Activated T-helper 17 cell treated with anti-CD3 and anti-CD28 coated beads, Interleukin-2, amount 50 U/mL, for 72 hours (primary cell): ENCODE data around the gene OTOG. TPM values are rescaled to one million over a fixed set of nuclear protein-coding genes. Genes with fewer than 3 reads are reported as not detected.

ENCODE experiments used
- ATAC-seq: fragments of 150-1000 bp; cut with Tn5 transposase; replicated peaks from 2 replicates; pipeline ENCODE4 v1.10.0; 2021; ENCODE audit warnings: mild to moderate bottlenecking, moderate library complexity
- H3K27ac Mint-ChIP-seq: one replicate; pipeline ENCODE4 v1.8.0; 2022; ENCODE audit warnings: mixed read lengths
- H3K27me3 Mint-ChIP-seq: one replicate; pipeline ENCODE4 v1.8.0; 2022; ENCODE audit warnings: mixed read lengths
- H3K36me3 Mint-ChIP-seq: one replicate; pipeline ENCODE4 v1.8.0; 2022; ENCODE audit warnings: low read depth, mild to moderate bottlenecking, mixed read lengths
- H3K4me1 Mint-ChIP-seq: one replicate; pipeline ENCODE4 v1.8.0; 2022; ENCODE audit warnings: mixed read lengths
- H3K4me3 Mint-ChIP-seq: one replicate; pipeline ENCODE4 v1.8.0; 2022; ENCODE audit warnings: mild to moderate bottlenecking, mixed read lengths
- H3K9me3 Mint-ChIP-seq: one replicate; pipeline ENCODE4 v1.8.0; 2022; ENCODE audit warnings: mixed read lengths
- total RNA-seq, 2 donors: library from RNA; stranded (reverse); gene quantifications; one replicate each; pipeline ENCODE4 v1.2.3, GENCODE V29; 2022

OTOG gene
- total RNA-seq, 2 donors from 2014 or later, result not detected

- Mint-ChIP-seq H3K27ac (no peak overlapping the region), H3K36me3 (no peaks in the 10 kb centered on the region), H3K9me3 (no peaks in the 10 kb centered on the region), H3K4me3 (no peak overlapping the region), H3K27me3 (peaks cover 20% of the 10 kb centered on the region), H3K4me1 (no peaks in the 10 kb centered on the region)
- no peak for ATAC-seq
These were observed 141.0 kb downstream of the OTOG start for GRCh38 chr11:17687946-17688670.

GRCh38 chr11:17691550-17691949 is 144.5 kb downstream of the OTOG start:
- no peak for ATAC-seq
- peaks cover 43% of the 10 kb centered on the region for H3K27me3 Mint-ChIP-seq
- H3K36me3 Mint-ChIP-seq, result no peaks in the 10 kb centered on the region
- H3K4me3 Mint-ChIP-seq, result no peak overlapping the region
- H3K4me1 Mint-ChIP-seq, result no peaks in the 10 kb centered on the region
- H3K27ac Mint-ChIP-seq, result no peak overlapping the region
- no peaks in the 10 kb centered on the region for H3K9me3 Mint-ChIP-seq

GRCh38 chr11:17691976-17692375 is 144.9 kb downstream of the OTOG start:
- no peak for ATAC-seq
- no peak overlapping the region for H3K27ac Mint-ChIP-seq
- peaks cover 44% of the 10 kb centered on the region for H3K27me3 Mint-ChIP-seq
- no peaks in the 10 kb centered on the region for H3K4me1 Mint-ChIP-seq
- H3K36me3 Mint-ChIP-seq, result no peaks in the 10 kb centered on the region
- H3K4me3 Mint-ChIP-seq, result no peak overlapping the region
- no peaks in the 10 kb centered on the region for H3K9me3 Mint-ChIP-seq

GRCh38 chr11:17692931-17693330 is 145.9 kb downstream of the OTOG start:
- no peaks in the 10 kb centered on the region for H3K4me1 Mint-ChIP-seq
- no peak overlapping the region for H3K4me3 Mint-ChIP-seq
- no peak overlapping the region for H3K27ac Mint-ChIP-seq
- H3K27me3 Mint-ChIP-seq, result peaks cover 46% of the 10 kb centered on the region
- no peaks in the 10 kb centered on the region for H3K36me3 Mint-ChIP-seq
- no peak for ATAC-seq
- H3K9me3 Mint-ChIP-seq, result no peaks in the 10 kb centered on the region

- no peak overlapping the region for H3K27ac Mint-ChIP-seq
- ATAC-seq, result no peak
- H3K9me3 Mint-ChIP-seq, result no peaks in the 10 kb centered on the region
These were observed 146.5 kb downstream of the OTOG start for GRCh38 chr11:17693531-17693930.

GRCh38 chr11:17694494-17695110 is 147.5 kb downstream of the OTOG start:
- Mint-ChIP-seq H3K27ac (no peak overlapping the region), H3K9me3 (no peaks in the 10 kb centered on the region), H3K36me3 (no peaks in the 10 kb centered on the region), H3K4me1 (no peaks in the 10 kb centered on the region), H3K4me3 (no peak overlapping the region), H3K27me3 (peaks cover 52% of the 10 kb centered on the region)
- ATAC-seq, result no peak

More at GRCh38 chr11:17693531-17693930, 146.5 kb downstream of the OTOG start:
- H3K27me3 Mint-ChIP-seq, result peaks cover 51% of the 10 kb centered on the region
- no peaks in the 10 kb centered on the region for H3K36me3 Mint-ChIP-seq
- no peak overlapping the region for H3K4me3 Mint-ChIP-seq
- no peaks in the 10 kb centered on the region for H3K4me1 Mint-ChIP-seq

GRCh38 chr11:17695454-17696441 is 148.7 kb downstream of the OTOG start:
- no peaks in the 10 kb centered on the region for H3K9me3 Mint-ChIP-seq
- peaks cover 52% of the 10 kb centered on the region for H3K27me3 Mint-ChIP-seq
- H3K4me3 Mint-ChIP-seq, result no peak overlapping the region
- no peak for ATAC-seq
- H3K4me1 Mint-ChIP-seq, result no peaks in the 10 kb centered on the region
- H3K36me3 Mint-ChIP-seq, result no peaks in the 10 kb centered on the region
- H3K27ac Mint-ChIP-seq, result no peak overlapping the region

GRCh38 chr11:17696741-17697140 is 149.7 kb downstream of the OTOG start:
- Mint-ChIP-seq H3K4me3 (no peak overlapping the region), H3K4me1 (no peaks in the 10 kb centered on the region), H3K27ac (no peak overlapping the region), H3K27me3 (peaks cover 47% of the 10 kb centered on the region), H3K36me3 (no peaks in the 10 kb centered on the region), H3K9me3 (no peaks in the 10 kb centered on the region)
- no peak for ATAC-seq

Other genes starting within 250 kb of the OTOG start
- gene NCR3LG1, start 195.5 kb upstream of the OTOG start, total RNA-seq, result under 1 TPM; 0.73 to 0.95 TPM
- gene KCNJ11, start 158.6 kb upstream of the OTOG start, total RNA-seq, result under 1 TPM in 1 of 2 donors, not detected in 1; 0.32 TPM
- gene ABCC8, start 70.4 kb upstream of the OTOG start, total RNA-seq, result not detected
- gene USH1C, start 2.8 kb upstream of the OTOG start, total RNA-seq, result not detected
- gene MYOD1, start 172.3 kb downstream of the OTOG start, total RNA-seq, result not detected
- gene KCNC1, start 187.5 kb downstream of the OTOG start, total RNA-seq, result not detected